Ovary (tissue), 9 donors: ENCODE measurements around the gene SPATA6L. TPM values are rescaled to one million over a fixed set of nuclear protein-coding genes. Genes with fewer than 3 reads are reported as not detected.

ENCODE experiments used
- DNase-seq, 5 donors: peaks; one replicate each; pipeline ENCODE4 v3.0.0-alpha.2; 2019 to 2020
- H3K27ac ChIP-seq, 2 donors: fragments of 200-600 bp; one replicate each; pipeline versions ENCODE4 v1.5.1 to v1.8.0; 2019 to 2022
- H3K27me3 ChIP-seq: fragments of 200-600 bp; one replicate; pipeline ENCODE4 v1.8.0; 2022
- H3K36me3 ChIP-seq: fragments of 200-600 bp; sonication (generic); one replicate; pipeline ENCODE4 v1.5.1; 2019
- H3K4me1 ChIP-seq: one replicate; pipeline ENCODE4 v1.8.1; 2013; ENCODE audit warnings: mild to moderate bottlenecking, moderate library complexity; ENCODE audit not compliant: insufficient read depth
- H3K4me3 ChIP-seq: fragments of 200-600 bp; sonication (generic); one replicate; pipeline ENCODE4 v1.5.1; 2017
- H3K9me3 ChIP-seq, 2 donors: fragments of 200-600 bp in 1 of 2; sonication (generic) in 1 of 2; one replicate each; pipeline versions ENCODE4 v1.5.1 to v1.8.1; 2013 to 2019; ENCODE audit warnings: mild to moderate bottlenecking in 1 of 2, moderate library complexity in 1 of 2
- CTCF ChIP-seq, 3 donors: fragments of 450-650 bp in 2 of 3; fragments of 200-600 bp in 1 of 3; IDR thresholded peaks; one replicate each; pipeline versions ENCODE4 v1.5.1 to v1.8.0; 2016 to 2022; ENCODE audit warnings: antibody characterized with exemption in 3 of 3, mild to moderate bottlenecking in 1 of 3
- EP300 ChIP-seq: sonication (generic); formaldehyde crosslinking; IDR thresholded peaks from one replicate; pipeline ENCODE4 v1.6.1; 2017; ENCODE audit warnings: antibody characterized with exemption
- POLR2A ChIP-seq: fragments of 450-650 bp; IDR thresholded peaks from one replicate; pipeline ENCODE4 v1.6.1; 2017; ENCODE audit warnings: antibody characterized with exemption, mild to moderate bottlenecking, moderate library complexity
- WGBS, 3 donors: extraction: QIAGEN DNeasy Blood & Tissue Kit in 1 of 3; methylation state at CpG; one replicate each; pipeline versions ENCODE4 v1.1.5 to v1.1.7; 2013 to 2017; 5-methylcytosine and 5-hydroxymethylcytosine counted together
- intact Hi-C, 4 donors: fragments of 100-400 bp; cut with DNase I; formaldehyde crosslinking; loops; one replicate each; pipeline versions ENCODE4 v1.11.0 to v1.15.1; 2022 to 2023
- polyA plus RNA-seq, 2 donors: library from polyadenylated mRNA; stranded (reverse); fragments of 200-250 nt in 1 of 2; fragments of 350-450 nt in 1 of 2; fragmentation: Illumina TruSeq in 1 of 2; extraction: RNeasy Lipid Tissue Mini Kit (QIAGEN cat#74804) in 1 of 2; gene quantifications; one replicate each; pipeline ENCODE4 v1.2.3, GENCODE V29; 2013 to 2014
- total RNA-seq, 7 donors: library from RNA; depleted of rRNA in 2 of 7; stranded (reverse); fragments of >200 nt in 2 of 7; fragmentation: NEBNext Ultra II Directional in 3 of 7; extraction: Animal tissue kit (Norgen Biotek cat#: 25700) in 3 of 7; gene quantifications; one replicate each; pipeline versions ENCODE4 v1.1.0 to v1.2.4, GENCODE V29; 2016 to 2023
- donor health status: DM: no; HTN: no; CAD: no; lungs with moderate emphysema.
- donor health status: DM: no; HTN: no; CAD: no.
- donor health status: Bipolar disorder and iron deficiency.
- donor health status: DM: yes; HTN: yes; CAD: no.
- donor health status: DM: no; HTN: no; CAD: no.
- donor health status: DM: yes; HTN: yes; CAD: no.

Gene SPATA6L
- total and polyA plus RNA-seq, 9 donors: 0.69 to 25.0 (median 2.1) TPM

- WGBS, 3 donors: 31 to 54% (median 42%) methylated on average over 2 of the region's 2 CpGs
Observed at GRCh38 chr9:4689021-4689420, 22.7 kb upstream of the SPATA6L start.

GRCh38 chr9:4686584-4686983 is 20.3 kb upstream of the SPATA6L start:
- intact Hi-C loops: no loop called here
- H3K27ac ChIP-seq: no peak overlapping the region

More at GRCh38 chr9:4689021-4689420, 22.7 kb upstream of the SPATA6L start:
- no peaks in the 10 kb centered on the region for H3K27me3 ChIP-seq
- DNase-seq: no peak
- intact Hi-C loops: no loop called here
- no peak for TF ChIP-seq CTCF (IDR thresholded peaks at IDR 0.05)
- no peak for TF ChIP-seq POLR2A
- no peak for TF ChIP-seq EP300
- H3K9me3 ChIP-seq: no peaks in the 10 kb centered on the region
- no peak overlapping the region for H3K4me3 ChIP-seq
- no peaks in the 10 kb centered on the region for H3K36me3 ChIP-seq
- no peak overlapping the region for H3K27ac ChIP-seq
- peaks cover 16% of the 10 kb centered on the region for H3K4me1 ChIP-seq

GRCh38 chr9:4686112-4686511 is 19.8 kb upstream of the SPATA6L start:
- Histone ChIP-seq H3K27me3 (no peaks in the 10 kb centered on the region), H3K27ac (no peak overlapping the region), H3K4me1 (peaks cover 19% of the 10 kb centered on the region), H3K4me3 (no peak overlapping the region), H3K9me3 (no peaks in the 10 kb centered on the region), H3K36me3 (no peaks in the 10 kb centered on the region)
- no peak for DNase-seq
- 43 to 53% (median 48%) methylated on average over 4 of the region's 4 CpGs for WGBS, 3 donors
- intact Hi-C loops: no loop called here
- TF ChIP-seq POLR2A (no peak), CTCF (IDR thresholded peaks at IDR 0.05) (no peak), EP300 (no peak)

More at GRCh38 chr9:4686584-4686983, 20.3 kb upstream of the SPATA6L start:
- H3K4me3 ChIP-seq: no peak overlapping the region
- DNase-seq: no peak
- 2 to 16% (median 9%) methylated on average over 1 of the region's 1 CpG for WGBS, 3 donors
- H3K27me3 ChIP-seq: no peaks in the 10 kb centered on the region
- TF ChIP-seq CTCF (IDR thresholded peaks at IDR 0.05) (no peak), POLR2A (no peak), EP300 (no peak)
- no peaks in the 10 kb centered on the region for H3K36me3 ChIP-seq
- H3K4me1 ChIP-seq: peaks cover 16% of the 10 kb centered on the region
- no peaks in the 10 kb centered on the region for H3K9me3 ChIP-seq

GRCh38 chr9:4684820-4685219 is 18.5 kb upstream of the SPATA6L start:
- Histone ChIP-seq H3K27me3 (no peaks in the 10 kb centered on the region), H3K36me3 (no peaks in the 10 kb centered on the region), H3K4me3 (no peak overlapping the region), H3K4me1 (peaks cover 13% of the 10 kb centered on the region), H3K27ac (no peak overlapping the region), H3K9me3 (no peaks in the 10 kb centered on the region)
- intact Hi-C loops: no loop called here
- no peak for TF ChIP-seq EP300
- no peak for DNase-seq
- 82 to 85% (median 84%) methylated on average over 4 of the region's 4 CpGs for WGBS, 3 donors

- no peak for DNase-seq
- WGBS, 3 donors: 22 to 32% (median 23%) methylated on average over 2 of the region's 2 CpGs
- no peak for TF ChIP-seq EP300
- no peak for TF ChIP-seq CTCF (IDR thresholded peaks at IDR 0.05)
- TF ChIP-seq POLR2A: no peak
- Histone ChIP-seq H3K36me3 (no peaks in the 10 kb centered on the region), H3K27me3 (no peaks in the 10 kb centered on the region), H3K4me3 (peak overlapping the region; percentile 59), H3K27ac (peak overlapping the region in 1 of 2 donors; percentile 91), H3K9me3 (no peaks in the 10 kb centered on the region), H3K4me1 (peaks cover 5% of the 10 kb centered on the region)
- intact Hi-C loops: no loop called here
Observed at GRCh38 chr9:4680750-4681149, 14.5 kb upstream of the SPATA6L start.
